ENCODE results near the gene GLP1R. TPM values are rescaled to one million over a fixed set of nuclear protein-coding genes. Genes with fewer than 3 reads are reported as not detected.

Gene GLP1R
- total RNA-seq, 8 experiments from 2014 or later: 0.05 to 0.71 (median 0.14) TPM; not detected in 3

DNA sequence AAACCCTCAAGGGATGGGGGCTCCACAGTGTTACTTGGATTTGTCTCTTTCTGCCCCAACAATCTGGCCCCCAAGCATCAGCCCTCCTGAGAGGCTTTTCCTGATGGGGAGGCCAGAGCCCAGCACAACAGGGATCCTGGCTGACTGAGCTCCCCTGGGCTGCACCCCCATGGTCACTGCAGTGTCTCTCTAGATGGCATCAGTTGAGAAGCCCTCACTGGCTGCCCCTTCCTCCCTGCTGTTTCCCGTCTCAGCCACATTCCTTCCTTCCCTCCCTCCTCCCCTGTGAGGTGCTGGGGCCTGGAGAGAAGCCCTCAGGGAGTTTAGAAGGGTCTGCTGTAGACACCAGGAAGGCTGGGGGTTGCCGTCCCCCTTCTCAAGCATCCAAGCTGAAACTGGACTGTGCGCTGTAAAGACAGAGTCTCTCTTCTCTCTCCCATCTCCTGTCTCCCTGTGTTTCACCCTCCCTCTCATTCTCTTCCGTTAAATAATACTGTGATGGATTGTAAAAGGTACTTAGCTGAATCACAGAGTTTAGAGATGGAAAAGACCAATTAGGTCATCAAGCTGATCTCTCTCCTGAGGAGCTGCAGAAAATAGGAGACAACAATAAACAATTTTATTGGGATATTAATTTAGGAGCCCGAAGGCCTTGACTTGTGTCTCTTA lies 36.7 kb downstream of the GLP1R start:
- Histone ChIP-seq H3K4me3 (no peak overlapping the region), H3K4me1 (replicated peaks in 1 of 2) (peaks cover 23 to 28% of the 10 kb centered on the region in 2 donors), H3K27ac (peak overlapping the region in 1 of 2 donors; percentile 12)
- 35 to 100% (median 68%) methylated on average over 1 to 3 of the region's 5 CpGs; no CpG with 5 or more reads in 2 of the 10 experiments for WGBS, 10 experiments
- in situ Hi-C loops (cut with MboI; ENCODE audit: low pct_unique_long_range_greater_than_20kb in 2 of 9, low sequenced_read_pairs in 9 of 9, unreplicated experiment in 9 of 9): no loop called here
- ATAC-seq (replicated peaks in 6 of 8): peak in 5 of 8 experiments; percentile 61 to 85 (median 65)

DNA sequence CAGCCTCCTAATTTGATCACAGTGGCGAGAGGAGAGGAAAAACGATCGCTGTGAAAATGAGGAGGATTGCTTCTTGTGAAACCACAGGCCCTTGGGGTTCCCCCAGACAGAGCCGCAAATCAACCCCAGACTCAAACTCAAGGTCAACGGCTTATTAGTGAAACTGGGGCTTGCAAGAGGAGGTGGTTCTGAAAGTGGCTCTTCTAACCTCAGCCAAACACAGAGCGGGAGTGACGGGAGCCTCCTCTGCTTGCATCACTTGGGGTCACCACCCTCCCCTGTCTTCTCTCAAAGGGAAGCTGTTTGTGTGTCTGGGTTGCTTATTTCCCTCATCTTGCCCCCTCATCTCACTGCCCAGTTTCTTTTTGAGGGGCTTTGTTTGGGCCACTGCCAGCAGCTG lies 37.7 kb downstream of the GLP1R start:
- 20 to 90% (median 57%) methylated on average over 2 to 3 of the region's 7 CpGs; no CpG with 5 or more reads in 6 of the 10 experiments for WGBS, 10 experiments
- H3K27ac ChIP-seq: peak overlapping the region in 1 of 2 donors; percentile 16
- ATAC-seq (replicated peaks in 6 of 8): peak in 3 of 8 experiments; percentile 11 to 51 (median 14)
- H3K4me1 ChIP-seq (replicated peaks in 1 of 2): peaks cover 27 to 30% of the 10 kb centered on the region in 2 donors
- in situ Hi-C loops (cut with MboI; ENCODE audit: low pct_unique_long_range_greater_than_20kb in 2 of 9, low sequenced_read_pairs in 9 of 9, unreplicated experiment in 9 of 9): no loop called here
- H3K4me3 ChIP-seq: no peak overlapping the region

DNA sequence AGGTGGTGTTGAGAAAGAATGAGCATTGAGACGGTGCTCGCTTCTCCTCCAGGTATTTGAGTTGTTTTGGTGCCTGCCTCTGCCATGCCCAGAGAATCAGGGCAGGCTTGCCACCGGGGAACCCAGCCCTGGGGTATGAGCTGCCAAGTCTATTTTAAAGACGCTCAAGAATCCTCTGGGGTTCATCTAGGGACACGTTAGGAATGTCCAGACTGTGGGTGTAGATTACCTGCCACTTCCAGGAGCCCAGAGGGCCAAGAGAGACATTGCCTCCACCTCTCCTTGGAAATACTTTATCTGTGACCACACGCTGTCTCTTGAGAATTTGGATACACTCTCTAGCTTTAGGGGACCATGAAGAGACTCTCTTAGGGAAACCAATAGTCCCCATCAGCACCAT lies 38.1 kb downstream of the GLP1R start:
- in situ Hi-C loops (cut with MboI; ENCODE audit: low pct_unique_long_range_greater_than_20kb in 2 of 9, low sequenced_read_pairs in 9 of 9, unreplicated experiment in 9 of 9): no loop called here
- no peak overlapping the region for H3K4me3 ChIP-seq
- ATAC-seq (replicated peaks in 6 of 8): no peak
- 0 to 100% (median 61%) methylated on average over 1 to 2 of the region's 6 CpGs; no CpG with 5 or more reads in 4 of the 10 experiments for WGBS, 10 experiments
- peak overlapping the region in 1 of 2 donors; percentile 16 for H3K27ac ChIP-seq
- H3K4me1 ChIP-seq (replicated peaks in 1 of 2): peaks cover 30 to 31% of the 10 kb centered on the region in 2 donors

DNA sequence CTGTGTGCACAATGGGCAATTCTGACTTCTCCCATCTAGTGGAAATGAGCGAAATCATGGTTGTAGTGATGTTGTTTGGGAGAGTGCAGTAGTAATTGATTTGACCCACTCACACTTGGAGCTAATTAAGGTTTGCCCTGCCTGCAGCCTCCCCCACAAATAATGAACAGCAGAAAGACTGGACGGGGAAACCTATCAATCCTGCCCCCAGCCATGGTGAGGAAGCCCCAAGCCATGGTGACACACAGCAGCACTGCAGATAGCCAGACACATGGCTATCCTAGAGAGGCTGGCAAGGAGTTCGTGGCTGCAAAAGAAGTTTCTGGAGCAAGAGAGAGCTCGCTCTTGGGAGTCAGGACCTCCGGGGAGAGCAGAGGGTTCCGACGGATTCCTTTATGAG lies 38.6 kb downstream of the GLP1R start:
- 10 to 89% (median 59%) methylated on average over 2 to 6 of the region's 7 CpGs; no CpG with 5 or more reads in 5 of the 10 experiments for WGBS, 10 experiments
- ATAC-seq (replicated peaks in 6 of 8): no peak
- no peak overlapping the region for H3K27ac ChIP-seq
- peaks cover 35 to 36% of the 10 kb centered on the region in 2 donors for H3K4me1 ChIP-seq (replicated peaks in 1 of 2)
- H3K4me3 ChIP-seq: no peak overlapping the region
- in situ Hi-C loops (cut with MboI; ENCODE audit: low pct_unique_long_range_greater_than_20kb in 2 of 9, low sequenced_read_pairs in 9 of 9, unreplicated experiment in 9 of 9): no loop called here

DNA sequence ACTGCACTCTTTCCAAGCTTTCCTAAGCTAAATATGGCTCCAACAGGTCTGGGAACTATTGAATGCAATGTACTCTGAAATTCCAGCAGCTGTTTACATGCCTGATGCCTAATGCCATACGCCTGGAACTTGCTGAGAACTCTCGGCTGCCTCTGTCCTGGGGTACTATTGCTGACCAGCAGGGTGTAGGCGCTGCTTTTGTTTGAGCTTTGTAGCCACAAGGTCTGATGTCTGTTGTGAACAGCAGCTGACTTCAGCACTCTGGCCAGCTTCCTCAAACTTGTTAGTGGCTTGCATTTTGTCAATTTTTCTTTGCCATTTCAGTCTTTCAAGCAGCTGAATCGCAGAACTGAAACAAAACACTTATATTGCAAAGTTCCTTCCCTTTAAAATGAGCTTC lies 39.8 kb downstream of the GLP1R start:
- in situ Hi-C loops (cut with MboI; ENCODE audit: low pct_unique_long_range_greater_than_20kb in 2 of 9, low sequenced_read_pairs in 9 of 9, unreplicated experiment in 9 of 9): no loop called here
- H3K27ac ChIP-seq: no peak overlapping the region
- H3K4me3 ChIP-seq: no peak overlapping the region
- peaks cover 42 to 46% of the 10 kb centered on the region in 2 donors for H3K4me1 ChIP-seq (replicated peaks in 1 of 2)
- WGBS, 10 experiments: 0 to 20% (median 12%) methylated on average over 1 to 4 of the region's 4 CpGs; no CpG with 5 or more reads in 1 of the 10 experiments
- ATAC-seq (replicated peaks in 6 of 8): peak; percentile 51 to 95 (median 72)

DNA sequence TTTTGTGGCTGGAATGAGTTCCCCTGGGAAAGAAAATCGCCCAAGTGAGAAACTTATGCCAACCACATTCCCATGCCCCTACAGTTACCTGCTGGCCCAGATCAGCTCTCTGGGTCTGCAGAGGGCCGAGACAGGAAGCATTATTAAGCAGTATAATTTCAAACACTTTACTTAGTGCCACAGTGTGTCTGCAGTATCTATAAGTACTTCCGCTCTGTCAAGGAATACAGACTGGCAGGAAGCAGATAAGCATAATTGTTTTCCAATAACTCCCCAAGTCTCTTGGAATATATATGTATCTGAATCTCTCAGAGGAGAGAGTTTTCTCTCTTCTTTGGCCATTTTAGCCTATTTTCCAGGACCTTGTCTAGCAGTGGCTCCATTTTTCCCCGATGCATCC lies 41.5 kb downstream of the GLP1R start:
- Histone ChIP-seq H3K27ac (no peak overlapping the region), H3K4me1 (replicated peaks in 1 of 2) (peaks cover 46 to 49% of the 10 kb centered on the region in 2 donors), H3K4me3 (no peak overlapping the region)
- no peak for ATAC-seq (replicated peaks in 6 of 8)
- in situ Hi-C loops (cut with MboI; ENCODE audit: low pct_unique_long_range_greater_than_20kb in 2 of 9, low sequenced_read_pairs in 9 of 9, unreplicated experiment in 9 of 9): no loop called here
- 26 to 91% (median 71%) methylated on average over 1 to 3 of the region's 4 CpGs; no CpG with 5 or more reads in 2 of the 10 experiments for WGBS, 10 experiments

DNA sequence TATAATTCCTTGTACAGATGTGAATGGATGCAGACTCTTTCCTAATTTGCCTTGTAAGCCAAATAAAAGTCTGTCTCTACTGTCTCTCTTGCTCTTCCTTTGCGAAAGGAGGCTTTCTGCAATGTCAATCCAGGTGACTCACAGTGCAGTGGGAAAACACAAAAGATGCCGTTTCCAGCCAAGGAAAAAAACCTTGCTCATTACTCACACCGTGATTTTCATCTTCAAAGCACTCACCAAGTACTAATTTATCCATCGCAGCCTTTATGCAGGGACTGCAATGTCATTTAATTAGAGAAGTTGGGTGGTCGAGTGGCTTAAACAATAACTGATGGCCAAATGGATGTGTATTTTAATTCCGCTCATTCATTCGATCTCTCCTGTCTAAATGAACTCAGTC lies 42.6 kb downstream of the GLP1R start:
- 0 to 69% (median 47%) methylated on average over 1 to 7 of the region's 7 CpGs; no CpG with 5 or more reads in 3 of the 10 experiments for WGBS, 10 experiments
- H3K27ac ChIP-seq: no peak overlapping the region
- H3K4me1 ChIP-seq (replicated peaks in 1 of 2): peaks cover 34 to 45% of the 10 kb centered on the region in 2 donors
- in situ Hi-C loops (cut with MboI; ENCODE audit: low pct_unique_long_range_greater_than_20kb in 2 of 9, low sequenced_read_pairs in 9 of 9, unreplicated experiment in 9 of 9): no loop called here
- H3K4me3 ChIP-seq: no peak overlapping the region
- peak in 5 of 8 experiments; percentile 42 to 78 (median 54) for ATAC-seq (replicated peaks in 6 of 8)

DNA sequence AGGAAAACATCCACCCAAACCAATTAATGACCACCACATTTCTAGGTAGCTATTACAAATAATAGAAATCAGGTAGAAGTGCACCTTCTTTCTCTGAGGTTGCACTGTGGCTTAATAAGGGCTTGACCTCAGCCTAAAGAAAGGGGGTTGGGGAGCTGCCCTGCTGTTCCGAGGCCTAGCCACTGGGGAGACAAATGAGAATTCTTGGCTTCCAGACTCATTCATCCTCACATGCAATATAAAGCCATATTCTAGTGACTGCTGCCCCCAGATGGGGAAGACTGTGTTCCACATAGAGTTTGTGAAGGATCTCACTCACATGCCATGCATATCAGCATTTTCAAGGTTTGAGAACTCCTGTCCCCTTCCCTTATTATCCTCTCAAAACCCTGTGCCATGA lies 43.5 kb downstream of the GLP1R start:
- peaks cover 27 to 38% of the 10 kb centered on the region in 2 donors for H3K4me1 ChIP-seq (replicated peaks in 1 of 2)
- in situ Hi-C loops (cut with MboI; ENCODE audit: low pct_unique_long_range_greater_than_20kb in 2 of 9, low sequenced_read_pairs in 9 of 9, unreplicated experiment in 9 of 9): no loop called here
- H3K4me3 ChIP-seq: no peak overlapping the region
- ATAC-seq (replicated peaks in 6 of 8): peak in 6 of 8 experiments; percentile 36 to 59 (median 46)
- 0 to 83% (median 30%) methylated on average over 1 of the region's 1 CpG; no CpG with 5 or more reads in 6 of the 10 experiments for WGBS, 10 experiments
- no peak overlapping the region for H3K27ac ChIP-seq

DNA sequence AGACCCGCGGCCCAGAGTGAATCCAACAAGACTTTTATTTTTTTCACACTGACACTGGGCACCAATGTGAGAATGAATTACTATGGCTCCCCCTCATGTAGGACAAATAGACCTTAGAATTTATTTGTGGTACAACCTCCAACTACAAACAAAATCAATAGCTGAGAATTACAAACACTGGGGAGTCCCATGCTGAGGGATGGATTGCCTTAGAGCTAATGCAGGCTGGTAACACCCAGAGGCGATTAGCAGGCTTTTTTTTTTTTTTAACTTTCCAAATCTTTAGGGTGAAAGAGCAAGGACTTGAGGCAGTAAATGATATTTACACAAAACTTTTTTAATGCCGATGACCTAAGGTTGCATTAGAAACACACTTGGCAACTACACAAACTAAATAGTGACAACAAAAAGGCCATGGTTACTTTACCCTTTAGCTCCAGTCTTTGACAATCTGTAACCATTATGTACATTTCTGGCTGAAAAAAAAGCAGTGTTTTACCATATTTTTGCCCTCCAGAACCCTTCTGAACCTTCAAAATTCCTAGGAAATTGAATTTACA lies 44.6 kb downstream of the GLP1R start:
- peaks cover 27 to 38% of the 10 kb centered on the region in 2 donors for H3K4me1 ChIP-seq (replicated peaks in 1 of 2)
- H3K4me3 ChIP-seq: no peak overlapping the region
- 63 to 96% (median 80%) methylated on average over 2 to 4 of the region's 4 CpGs; no CpG with 5 or more reads in 1 of the 10 experiments for WGBS, 10 experiments
- peak in 2 of 8 experiments; percentile 48 to 70 for ATAC-seq (replicated peaks in 6 of 8)
- H3K27ac ChIP-seq: no peak overlapping the region
- in situ Hi-C loops (cut with MboI; ENCODE audit: low pct_unique_long_range_greater_than_20kb in 2 of 9, low sequenced_read_pairs in 9 of 9, unreplicated experiment in 9 of 9): no loop called here

DNA sequence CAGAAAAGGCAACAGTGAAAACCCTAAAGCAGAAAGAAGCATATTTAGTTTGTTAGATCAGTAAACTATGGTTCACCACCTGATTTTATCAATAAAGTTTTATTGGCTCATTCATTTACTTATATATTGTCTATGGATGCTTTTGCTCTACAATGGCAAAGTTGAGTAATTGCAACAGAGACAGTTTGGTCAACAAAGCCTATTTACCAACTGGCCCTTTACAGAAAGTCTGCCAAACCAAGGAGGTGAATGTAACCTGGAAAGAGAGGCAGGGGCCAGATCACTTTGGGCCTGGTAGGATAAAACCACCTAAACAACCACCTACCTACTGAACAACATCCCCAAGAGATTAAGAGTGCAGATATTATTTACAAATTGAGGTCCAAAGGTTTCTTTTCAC lies 47.0 kb downstream of the GLP1R start:
- Histone ChIP-seq H3K4me3 (no peak overlapping the region), H3K4me1 (replicated peaks in 1 of 2) (peaks cover 22 to 38% of the 10 kb centered on the region in 2 donors), H3K27ac (no peak overlapping the region)
- no peak for ATAC-seq (replicated peaks in 6 of 8)
- in situ Hi-C loops (cut with MboI; ENCODE audit: low pct_unique_long_range_greater_than_20kb in 2 of 9, low sequenced_read_pairs in 9 of 9, unreplicated experiment in 9 of 9): no loop called here

DNA sequence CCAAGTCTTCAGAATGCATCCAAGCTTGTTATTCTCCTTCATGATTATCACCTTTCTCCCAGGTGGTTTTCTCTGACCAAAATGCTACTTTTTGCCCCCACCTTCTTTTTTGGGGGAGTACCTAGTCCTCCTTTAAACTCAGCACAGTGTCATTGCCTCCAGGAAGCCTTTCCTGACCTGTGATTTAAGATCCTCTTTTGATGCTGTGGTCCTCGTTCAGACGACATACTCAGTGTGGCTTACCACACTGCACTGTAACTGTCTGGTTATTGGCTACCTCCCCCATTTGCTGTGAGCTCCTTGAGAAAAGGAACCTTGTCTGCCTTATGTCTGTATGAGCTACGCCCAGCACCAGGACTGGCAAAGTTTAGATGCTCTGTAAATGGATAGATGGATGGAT lies 51.8 kb downstream of the GLP1R start:
- peaks cover 0 to 7% of the 10 kb centered on the region in 2 donors for H3K4me1 ChIP-seq (replicated peaks in 1 of 2)
- H3K4me3 ChIP-seq: no peak overlapping the region
- no peak for ATAC-seq (replicated peaks in 6 of 8)
- 0 to 83% (median 49%) methylated on average over 1 to 3 of the region's 3 CpGs; no CpG with 5 or more reads in 3 of the 10 experiments for WGBS, 10 experiments
- H3K27ac ChIP-seq: no peak overlapping the region
- in situ Hi-C loops (cut with MboI; ENCODE audit: low pct_unique_long_range_greater_than_20kb in 2 of 9, low sequenced_read_pairs in 9 of 9, unreplicated experiment in 9 of 9): no loop called here

DNA sequence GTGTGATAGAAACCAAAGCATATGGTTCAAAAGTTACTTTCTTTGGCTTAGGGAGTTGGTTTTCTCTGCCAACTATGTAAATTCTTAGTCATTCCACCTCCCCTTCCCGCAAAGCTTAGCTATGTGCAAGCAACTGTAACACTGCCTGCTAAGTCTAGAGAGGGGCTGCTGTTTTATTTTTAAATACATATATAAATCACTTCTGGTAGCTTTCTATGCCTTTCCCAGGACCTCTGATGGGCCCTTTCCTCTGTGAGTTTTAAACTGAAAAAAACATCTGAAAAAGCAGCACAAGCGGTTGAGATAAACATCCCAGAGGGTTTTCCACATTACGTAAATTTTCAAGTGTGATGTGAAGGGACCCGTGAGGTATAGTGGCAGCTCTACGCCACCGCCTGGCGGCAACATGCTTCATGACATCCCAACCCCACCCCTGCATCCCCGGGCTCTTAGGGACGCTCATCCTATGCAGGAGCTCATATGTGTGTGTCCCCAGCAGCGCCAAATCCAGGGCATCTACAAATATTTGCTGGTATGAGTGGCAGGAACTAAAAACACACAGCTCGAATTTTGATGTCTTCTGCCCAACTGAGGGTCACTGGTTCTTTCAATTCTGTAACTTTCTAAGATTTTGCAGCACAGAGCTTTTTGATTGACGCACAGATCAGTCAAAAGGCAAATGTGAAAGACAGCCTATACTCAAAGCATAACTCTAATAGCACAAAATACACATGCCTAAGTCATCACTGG lies 53.7 kb downstream of the GLP1R start:
- in situ Hi-C loops (cut with MboI; ENCODE audit: low pct_unique_long_range_greater_than_20kb in 2 of 9, low sequenced_read_pairs in 9 of 9, unreplicated experiment in 9 of 9): no loop called here
- Histone ChIP-seq H3K4me3 (no peak overlapping the region), H3K27ac (no peak overlapping the region), H3K4me1 (replicated peaks in 1 of 2) (peaks cover 0 to 3% of the 10 kb centered on the region in 2 donors)
- WGBS, 10 experiments: 33 to 83% (median 40%) methylated on average over 1 to 10 of the region's 12 CpGs; no CpG with 5 or more reads in 2 of the 10 experiments
- ATAC-seq (replicated peaks in 6 of 8): peak; percentile 44 to 81 (median 55)

DNA sequence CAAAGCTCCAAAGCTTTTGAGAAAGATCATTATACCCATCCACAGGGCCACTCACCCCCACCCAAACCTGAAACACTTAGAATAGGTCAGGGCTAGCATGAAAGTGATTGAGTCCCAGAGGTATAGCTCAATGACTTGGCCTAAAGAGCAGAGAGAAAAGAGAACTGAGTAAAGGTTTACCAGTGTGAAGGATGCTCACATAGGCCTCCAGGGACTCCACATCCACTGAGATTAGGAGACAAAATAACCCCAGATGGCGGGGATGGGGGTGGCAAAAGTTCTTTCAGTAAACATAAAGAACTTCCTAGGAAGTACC lies 54.2 kb downstream of the GLP1R start:
- in situ Hi-C loops (cut with MboI; ENCODE audit: low pct_unique_long_range_greater_than_20kb in 2 of 9, low sequenced_read_pairs in 9 of 9, unreplicated experiment in 9 of 9): no loop called here
- no peak overlapping the region for H3K27ac ChIP-seq

More for the DNA sequence above, 54.2 kb downstream of the GLP1R start:
- WGBS, 10 experiments: 60 to 100% (median 100%) methylated on average over 1 of the region's 1 CpG; no CpG with 5 or more reads in 5 of the 10 experiments
- ATAC-seq (replicated peaks in 6 of 8): no peak
- H3K4me3 ChIP-seq: no peak overlapping the region
- H3K4me1 ChIP-seq (replicated peaks in 1 of 2): peaks cover 0 to 3% of the 10 kb centered on the region in 2 donors

Measured in motor neuron (in vitro differentiated cells).